Activated B cell treated with CpG ODN at 0.5 μM for 24 hours (primary cell): ENCODE measurements around the gene LBR. TPM values are rescaled to one million over a fixed set of nuclear protein-coding genes. Genes with fewer than 3 reads are reported as not detected.
A peak's percentile ranks its signal among the peaks of the same experiment; 100 is the strongest.

Experiments
- ATAC-seq: fragments of 200-7000 bp; cut with Tn5 transposase; one replicate; pipeline ENCODE4 v1.10.0; 2021; ENCODE audit warnings: low read depth, mild to moderate bottlenecking, moderate library complexity
- CTCF ChIA-PET: fragments of 350-600 bp; sonication (Branson Sonifier 250); formaldehyde crosslinking; loops from one replicate; lab custom pipeline; 2021; ENCODE audit warnings: antibody characterized with exemption; lab: Charles Lee
- POLR2A ChIA-PET: fragments of 350-600 bp; sonication (Branson Sonifier 250); formaldehyde crosslinking; loops from one replicate; lab custom pipeline; 2021; ENCODE audit warnings: antibody characterized with exemption; lab: Charles Lee
- DNase-seq: peaks from one replicate; pipeline ENCODE4 v3.0.0; 2022
- H3K27ac Mint-ChIP-seq: one replicate; pipeline ENCODE4 v1.8.0; 2020; ENCODE audit warnings: mixed read lengths
- H3K27me3 Mint-ChIP-seq: one replicate; pipeline ENCODE4 v1.8.0; 2021; ENCODE audit warnings: mixed read lengths
- H3K36me3 Mint-ChIP-seq: one replicate; pipeline ENCODE4 v1.8.0; 2021; ENCODE audit warnings: low read depth, mixed read lengths
- H3K4me1 Mint-ChIP-seq: one replicate; pipeline ENCODE4 v1.8.0; 2021; ENCODE audit warnings: mixed read lengths
- H3K4me3 Mint-ChIP-seq: one replicate; pipeline ENCODE4 v1.8.0; 2020; ENCODE audit warnings: mild to moderate bottlenecking, mixed read lengths
- H3K9me3 Mint-ChIP-seq: one replicate; pipeline ENCODE4 v1.8.0; 2020; ENCODE audit warnings: mixed read lengths
- CTCF ChIP-seq: fragments of 200-600 bp; IDR thresholded peaks from one replicate; pipeline ENCODE4 v1.8.0; 2022; ENCODE audit warnings: antibody characterized with exemption, mild to moderate bottlenecking
- intact Hi-C: fragments of 100-400 bp; cut with micrococcal nuclease; formaldehyde crosslinking; loops from one replicate; pipeline ENCODE4 v1.15.1; 2024
- total RNA-seq: library from RNA; stranded (reverse); gene quantifications from 2 replicates; pipeline ENCODE4 v1.2.3, GENCODE V29; 2022

LBR gene
- total RNA-seq, 1 donor from 2014 or later = 113 TPM

DNA sequence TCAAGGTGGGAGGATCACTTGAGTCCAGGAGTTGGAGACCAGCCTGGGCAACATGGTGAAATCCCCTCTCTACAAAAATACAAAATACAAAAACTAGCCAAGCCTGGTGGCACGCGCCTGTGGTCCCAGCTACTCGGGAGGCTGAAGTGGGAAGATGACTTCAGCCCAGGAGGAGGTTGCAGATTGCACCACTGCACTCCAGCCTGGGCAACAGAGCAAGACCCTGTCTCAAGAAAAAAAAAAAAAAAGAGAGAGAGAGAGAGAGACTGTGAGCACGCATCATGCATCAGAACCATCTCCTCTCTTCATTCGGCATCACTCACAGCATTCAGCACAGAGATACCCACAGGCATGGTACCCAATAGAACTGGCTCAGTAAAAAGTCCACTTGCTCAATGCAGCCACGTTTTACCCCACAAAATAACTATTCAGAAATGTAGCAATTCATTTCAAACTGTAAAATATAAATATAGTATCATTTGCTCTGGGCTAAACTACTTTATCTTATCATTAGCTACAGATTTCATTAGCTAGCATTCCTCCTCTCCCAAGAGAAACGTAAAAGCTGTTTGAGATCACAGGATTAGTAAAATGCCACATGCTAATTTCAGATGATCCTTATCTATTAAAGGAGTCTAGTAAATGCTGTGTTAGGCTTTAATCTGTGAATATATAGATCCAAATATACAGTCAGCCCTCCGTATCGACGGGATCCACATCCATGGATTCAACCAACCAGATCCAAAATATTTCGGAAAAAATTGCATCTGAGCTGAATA lies 11.7 kb downstream of the LBR start:
- intact Hi-C loops = loop anchor here (2.0 kb wide), 1 partner anchor 25 kb away; no protein-coding TSS in a partner anchor
- Mint-ChIP-seq H3K27ac (no peak overlapping the region), H3K4me1 (peaks cover 12% of the 10 kb centered on the region), H3K4me3 (no peak overlapping the region), H3K9me3 (no peaks in the 10 kb centered on the region), H3K36me3 (peaks cover 92% of the 10 kb centered on the region), H3K27me3 (no peaks in the 10 kb centered on the region)
- POLR2A ChIA-PET = no interaction called here
- no peak for TF ChIP-seq CTCF
- CTCF ChIA-PET = no interaction called here
- DNase-seq (no peak), ATAC-seq (no peak)

DNA sequence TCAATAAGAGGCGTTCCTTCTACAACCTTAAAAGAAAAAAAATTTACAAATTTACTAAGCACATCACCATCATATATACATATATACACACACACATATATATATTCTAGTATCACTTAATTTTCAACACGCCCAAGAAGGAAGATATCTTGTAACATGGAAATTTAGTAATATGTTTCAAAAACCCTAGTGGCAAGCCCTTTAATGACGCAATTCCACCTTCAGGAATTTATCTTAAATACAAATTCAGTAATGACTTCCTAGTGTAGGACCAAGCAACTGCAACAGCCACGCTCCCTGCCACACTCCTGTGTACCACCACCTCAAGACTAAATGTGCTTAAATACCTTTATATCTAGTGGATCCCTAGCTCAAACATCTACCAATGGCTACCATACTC lies 12.5 kb downstream of the LBR start:
- peaks cover 12% of the 10 kb centered on the region for H3K4me1 Mint-ChIP-seq

GRCh38 chr1:225413708-225414375 lies 14.0 kb downstream of the LBR start:
- no peak overlapping the region for H3K4me3 Mint-ChIP-seq
- H3K36me3 Mint-ChIP-seq = peaks cover 94% of the 10 kb centered on the region
- no peaks in the 10 kb centered on the region for H3K27me3 Mint-ChIP-seq
- TF ChIP-seq CTCF = no peak
- no peaks in the 10 kb centered on the region for H3K9me3 Mint-ChIP-seq
- peak overlapping the region; percentile 31 for H3K27ac Mint-ChIP-seq
- no peak for DNase-seq
- ChIA-PET POLR2A (interaction anchor here (0.9 to 1.4 kb wide), 3 partner anchors 31 to 54 kb away, joined by 3 to 7 read pairs (median 3); no protein-coding TSS in a partner anchor), CTCF (interaction anchor here (1.4 kb wide), 1 partner anchor 11 kb away, joined by 3 read pairs; no protein-coding TSS in a partner anchor)
- intact Hi-C loops = loop anchor here (2.0 kb wide), 1 partner anchor 27 kb away; no protein-coding TSS in a partner anchor
- H3K4me1 Mint-ChIP-seq = peaks cover 12% of the 10 kb centered on the region
- peak; percentile 25 for ATAC-seq

More for the DNA sequence above, 12.5 kb downstream of the LBR start:
- Mint-ChIP-seq H3K9me3 (no peaks in the 10 kb centered on the region), H3K27me3 (no peaks in the 10 kb centered on the region), H3K4me3 (no peak overlapping the region), H3K27ac (no peak overlapping the region), H3K36me3 (peaks cover 92% of the 10 kb centered on the region)
- no peak for TF ChIP-seq CTCF
- ATAC-seq (no peak), DNase-seq (no peak)
- ChIA-PET POLR2A (interaction anchor here (0.6 kb wide), 1 partner anchor 147 kb away, joined by 5 read pairs; no protein-coding TSS in a partner anchor), CTCF (no interaction called here)
- intact Hi-C loops = loop anchor here (2.0 kb wide), 1 partner anchor 25 kb away; no protein-coding TSS in a partner anchor

GRCh38 chr1:225412803-225413351 lies 15.0 kb downstream of the LBR start:
- no peak overlapping the region for H3K4me3 Mint-ChIP-seq
- intact Hi-C loops = no loop called here
- ChIA-PET POLR2A (interaction anchor here (0.9 to 1.4 kb wide), 2 partner anchors 32 to 55 kb away, joined by 3 to 7 read pairs; no protein-coding TSS in a partner anchor), CTCF (interaction anchor here (1.4 kb wide), 1 partner anchor 12 kb away, joined by 3 read pairs; no protein-coding TSS in a partner anchor)
- no peak overlapping the region for H3K27ac Mint-ChIP-seq
- peaks cover 92% of the 10 kb centered on the region for H3K36me3 Mint-ChIP-seq
- DNase-seq (no peak), ATAC-seq (no peak)
- H3K9me3 Mint-ChIP-seq = no peaks in the 10 kb centered on the region
- H3K4me1 Mint-ChIP-seq = peaks cover 12% of the 10 kb centered on the region
- no peaks in the 10 kb centered on the region for H3K27me3 Mint-ChIP-seq
- no peak for TF ChIP-seq CTCF
